ENCODE results near the gene CD164L2. TPM values are rescaled to one million over a fixed set of nuclear protein-coding genes. Genes with fewer than 3 reads are reported as not detected.

The CD164L2 gene
- total and polyA plus RNA-seq, 2 donors (not counting 1 experiment from before 2014, with no cell fraction given): not detected

DNA sequence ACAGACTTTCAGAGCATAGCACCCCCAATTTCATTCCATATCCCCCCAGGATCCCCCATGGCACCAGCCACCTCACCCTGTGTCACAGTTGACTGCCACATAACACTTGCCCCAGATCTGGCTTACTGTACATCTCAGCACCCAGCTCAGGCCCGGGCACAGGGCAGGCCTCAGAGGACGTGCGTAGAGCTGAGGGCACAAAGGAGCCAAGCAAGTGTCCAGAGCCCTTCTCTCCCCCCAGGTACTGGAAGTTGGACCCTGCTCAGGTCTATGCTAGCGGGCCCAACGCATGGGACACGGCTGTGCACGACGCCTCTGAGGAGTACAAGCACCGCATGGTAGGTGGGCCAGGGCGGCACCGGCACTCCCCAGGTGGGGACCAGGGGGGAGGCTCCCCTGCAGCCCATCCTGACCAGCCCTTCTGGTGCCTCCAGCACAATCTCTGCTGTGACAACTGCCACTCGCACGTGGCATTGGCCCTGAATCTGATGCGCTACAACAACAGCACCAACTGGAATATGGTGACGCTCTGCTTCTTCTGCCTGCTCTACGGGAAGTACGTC lies 49.3 kb downstream of the CD164L2 start:
- Mint-ChIP-seq H3K27me3 (no peaks in the 10 kb centered on the region), H3K9me3 (ENCODE audit: insufficient read depth) (no peaks in the 10 kb centered on the region), H3K4me1 (peaks cover 30% of the 10 kb centered on the region), H3K4me3 (no peak overlapping the region), H3K27ac (no peak overlapping the region)
- Histone ChIP-seq H2AFZ (ENCODE audit: insufficient read depth, low read depth, low read length, poor library complexity, severe bottlenecking) (no peak overlapping the region), H3K79me2 (ENCODE audit: control insufficient read depth, insufficient read depth, low read length) (peaks cover 58% of the 10 kb centered on the region), H3K9ac (ENCODE audit: low read length) (no peak overlapping the region), H3K27ac (ENCODE audit: low read length in 2 of 2) (no peak overlapping the region), H3K9me3 (ENCODE audit: control extremely low read depth in 1 of 3, control insufficient read depth in 2 of 3, insufficient read depth in 1 of 3, low read length in 2 of 3) (peaks cover 0 to 4% (median 0%) of the 10 kb centered on the region in 3 donors), H4K20me1 (ENCODE audit: control insufficient read depth, insufficient read depth, low read length, poor library complexity, severe bottlenecking) (peaks cover 39% of the 10 kb centered on the region), H3K4me2 (replicated peaks; ENCODE audit: low read depth, low read length, poor library complexity, severe bottlenecking) (no peak overlapping the region), H3K36me3 (replicated peaks in 1 of 2; ENCODE audit: control extremely low read depth in 1 of 2, control insufficient read depth in 1 of 2, extremely low read depth in 1 of 2, insufficient read depth in 2 of 2, low read length in 1 of 2) (peaks cover 0 to 72% of the 10 kb centered on the region in 2 experiments), H3K27me3 (replicated peaks in 1 of 4; ENCODE audit: control extremely low read depth in 1 of 4, control insufficient read depth in 3 of 4, insufficient read depth in 4 of 4, low read length in 3 of 4) (no peaks in the 10 kb centered on the region), H3K4me1 (ENCODE audit: control insufficient read depth in 2 of 2, insufficient read depth in 2 of 2, low read length in 2 of 2) (peaks cover 10 to 20% of the 10 kb centered on the region in 2 donors), H3K4me3 (ENCODE audit: control extremely low read depth in 1 of 5, extremely low read depth in 1 of 5, insufficient read depth in 1 of 5, low read depth in 2 of 5, low read length in 4 of 5) (no peak overlapping the region)
- TF ChIP-seq, protein P1, sequence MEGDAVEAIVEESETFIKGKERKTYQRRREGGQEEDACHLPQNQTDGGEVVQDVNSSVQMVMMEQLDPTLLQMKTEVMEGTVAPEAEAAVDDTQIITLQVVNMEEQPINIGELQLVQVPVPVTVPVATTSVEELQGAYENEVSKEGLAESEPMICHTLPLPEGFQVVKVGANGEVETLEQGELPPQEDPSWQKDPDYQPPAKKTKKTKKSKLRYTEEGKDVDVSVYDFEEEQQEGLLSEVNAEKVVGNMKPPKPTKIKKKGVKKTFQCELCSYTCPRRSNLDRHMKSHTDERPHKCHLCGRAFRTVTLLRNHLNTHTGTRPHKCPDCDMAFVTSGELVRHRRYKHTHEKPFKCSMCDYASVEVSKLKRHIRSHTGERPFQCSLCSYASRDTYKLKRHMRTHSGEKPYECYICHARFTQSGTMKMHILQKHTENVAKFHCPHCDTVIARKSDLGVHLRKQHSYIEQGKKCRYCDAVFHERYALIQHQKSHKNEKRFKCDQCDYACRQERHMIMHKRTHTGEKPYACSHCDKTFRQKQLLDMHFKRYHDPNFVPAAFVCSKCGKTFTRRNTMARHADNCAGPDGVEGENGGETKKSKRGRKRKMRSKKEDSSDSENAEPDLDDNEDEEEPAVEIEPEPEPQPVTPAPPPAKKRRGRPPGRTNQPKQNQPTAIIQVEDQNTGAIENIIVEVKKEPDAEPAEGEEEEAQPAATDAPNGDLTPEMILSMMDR (IDR thresholded peaks at IDR 0.05): no peak
- no peak for TF ChIP-seq EZH2 (IDR thresholded peaks at IDR 0.05; ENCODE audit: borderline replicate concordance, insufficient read depth, low read depth, low read length, poor library complexity, severe bottlenecking)
- ATAC-seq (ENCODE audit: low read depth) (no peak), DNase-seq (no peak)
- POLR2A ChIA-PET: interaction anchor here (1.7 kb wide), 1 partner anchor 8 kb away, joined by 5 read pairs; the partner anchor contains the start of gene SYTL1
- CTCF ChIA-PET: interaction anchor here (0.7 to 7.2 kb wide), 22 partner anchors 8 to 273 kb away, joined by 3 to 96 read pairs (median 14); partner anchors contain the start of genes CD164L2, GPR3, MAP3K6 and SYTL1
- intact Hi-C loops (cut with micrococcal nuclease): loop anchor here (2.0 kb wide), 1 partner anchor 23 kb away; no protein-coding TSS in a partner anchor
- WGBS (ENCODE audit: insufficient coverage): 98% methylated on average over 17 of the region's 17 CpGs
